Measurements from ENCODE around the gene KMT2E.

- TF ChIP-seq CTCF (IDR thresholded peaks at IDR 0.05; ENCODE audit: low read length): no peak
- no peak for TF ChIP-seq EZH2 (IDR thresholded peaks at IDR 0.05; ENCODE audit: borderline replicate concordance, low read length)
Measured at GRCh38 chr7:105112440-105113418, 98.7 kb downstream of the KMT2E start.
